NCI-H1092 treated with DMSO at 0.1 percent for 48 hours (cell line): Measurements from ENCODE around the gene HNRNPA0.
"Not testable (repeated sequence)": the region's sequence is repeated elsewhere in the genome, so short reads cannot be mapped to it uniquely, and the experiment has no call there.

Source experiments
- DNase-seq: peaks from one replicate; lab custom pipeline; 2025; lab: John Stamatoyannopoulos, UW

HNRNPA0 gene

DNA sequence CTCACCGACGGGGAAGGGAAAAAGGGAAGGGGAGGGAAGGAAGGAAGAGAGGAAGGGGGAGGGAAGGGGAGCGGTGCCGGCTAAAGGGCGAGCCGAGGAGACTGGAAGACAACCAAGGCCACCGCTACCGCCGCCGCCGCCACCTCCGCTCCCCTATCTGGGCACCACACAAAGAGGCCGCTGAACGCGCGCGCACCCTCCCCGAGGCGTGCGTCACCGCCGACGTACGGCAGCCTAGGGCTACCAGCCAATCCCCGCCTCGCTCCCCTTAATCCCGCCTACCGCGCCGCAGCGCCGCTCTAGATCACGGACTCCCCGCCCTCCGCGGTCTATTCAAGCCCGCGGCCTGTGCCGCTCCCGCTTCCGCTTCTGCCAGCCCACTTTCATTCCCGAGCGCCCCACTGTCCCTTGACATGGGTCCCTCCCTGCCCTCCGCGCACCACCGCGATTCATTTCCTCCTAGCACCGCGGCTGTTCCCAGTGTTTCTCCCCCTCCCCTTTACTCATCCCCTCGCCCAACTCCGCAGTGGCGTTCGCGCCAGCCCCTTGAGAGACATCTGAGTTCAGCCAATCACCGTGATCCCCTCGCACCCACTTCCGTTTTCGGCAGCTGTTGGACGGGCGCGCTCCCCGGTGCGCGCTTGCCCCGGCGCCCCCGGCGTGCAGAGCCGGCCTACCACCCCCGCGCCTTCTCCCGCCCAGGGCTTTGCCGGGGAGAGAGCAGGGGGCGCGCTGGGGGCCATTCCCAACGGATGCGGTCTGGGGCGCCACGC is at the start of gene HNRNPA0:
Gene HNRNPA0, minus strand, starts transcription at position 176 of the 773 bp plus-strand sequence. CDS start 297 bp downstream, outside the sequence.
- DNase-seq, result peak; percentile 96

GRCh38 chr5:137802282-137803210 is 48.4 kb upstream of the HNRNPA0 start:
- no peak for DNase-seq

GRCh38 chr5:137800700-137801411 is 46.7 kb upstream of the HNRNPA0 start:
- DNase-seq, result no peak

- no peak for DNase-seq
Observed at GRCh38 chr5:137796279-137796678, 42.1 kb upstream of the HNRNPA0 start.

GRCh38 chr5:137794863-137795262 is 40.7 kb upstream of the HNRNPA0 start:
- no peak for DNase-seq

GRCh38 chr5:137792303-137792702 is 38.1 kb upstream of the HNRNPA0 start:
- DNase-seq, result no peak

DNA sequence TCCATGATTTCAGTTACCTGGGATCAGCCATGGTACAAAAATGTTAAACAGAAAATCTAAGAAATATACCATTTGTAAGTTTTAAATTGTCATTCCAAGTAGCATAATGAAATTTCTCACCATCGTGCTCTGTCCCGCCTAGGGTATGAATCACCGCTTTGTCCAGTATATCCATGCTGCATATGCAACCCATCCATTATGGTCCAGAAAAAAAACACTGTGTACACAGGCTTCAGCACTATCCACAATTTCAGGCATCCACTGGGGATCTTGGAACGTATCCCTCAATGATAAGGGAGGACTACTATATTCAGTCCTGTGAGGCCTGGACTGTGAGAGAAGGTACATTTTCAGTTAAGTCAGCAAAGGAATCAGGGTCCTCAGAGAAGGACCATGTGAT is 37.6 kb upstream of the HNRNPA0 start:
- no peak for DNase-seq

- no peak for DNase-seq
Observed at GRCh38 chr5:137791387-137791786, 37.2 kb upstream of the HNRNPA0 start.

DNA sequence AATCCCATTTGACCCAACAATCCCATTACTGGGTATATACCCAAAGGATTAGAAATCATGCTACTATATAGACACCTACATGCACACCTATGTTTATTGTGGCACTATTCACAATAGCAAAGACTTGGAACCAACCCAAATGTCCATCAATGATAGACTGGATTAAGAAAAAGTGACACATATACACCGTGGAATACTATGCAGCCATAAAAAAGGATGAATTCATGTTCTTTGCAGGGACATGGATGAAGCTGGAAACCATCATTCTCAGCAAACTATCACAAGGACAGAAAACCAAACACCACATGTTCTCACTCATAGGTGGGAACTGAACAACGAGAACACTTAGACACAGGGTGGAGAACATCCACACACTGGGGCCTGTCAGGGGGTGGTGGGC is 34.4 kb upstream of the HNRNPA0 start:
- not testable (repeated sequence) for DNase-seq

GRCh38 chr5:137782984-137783536 is 28.9 kb upstream of the HNRNPA0 start:
- no peak for DNase-seq

DNA sequence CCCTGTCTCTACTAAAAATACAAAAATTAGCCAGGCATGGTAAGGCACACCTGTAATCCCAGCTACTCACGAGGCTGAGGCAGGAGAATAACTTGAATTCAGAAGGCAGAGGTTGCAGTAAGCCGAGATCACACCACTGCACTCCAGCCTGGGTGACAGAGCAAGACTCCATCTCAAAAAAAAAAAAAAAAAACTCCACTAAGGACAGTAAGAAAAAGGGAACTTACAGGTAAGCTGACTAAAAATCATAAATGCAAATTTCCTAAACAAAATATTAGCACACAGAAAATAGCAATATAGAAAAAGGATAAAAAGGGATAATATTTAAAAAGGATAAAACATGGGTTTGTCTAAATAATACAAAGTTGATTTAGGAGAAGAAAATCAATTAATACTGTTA is 27.9 kb upstream of the HNRNPA0 start:
- no peak for DNase-seq

GRCh38 chr5:137778772-137779564 is 24.8 kb upstream of the HNRNPA0 start:
- no peak for DNase-seq

DNA sequence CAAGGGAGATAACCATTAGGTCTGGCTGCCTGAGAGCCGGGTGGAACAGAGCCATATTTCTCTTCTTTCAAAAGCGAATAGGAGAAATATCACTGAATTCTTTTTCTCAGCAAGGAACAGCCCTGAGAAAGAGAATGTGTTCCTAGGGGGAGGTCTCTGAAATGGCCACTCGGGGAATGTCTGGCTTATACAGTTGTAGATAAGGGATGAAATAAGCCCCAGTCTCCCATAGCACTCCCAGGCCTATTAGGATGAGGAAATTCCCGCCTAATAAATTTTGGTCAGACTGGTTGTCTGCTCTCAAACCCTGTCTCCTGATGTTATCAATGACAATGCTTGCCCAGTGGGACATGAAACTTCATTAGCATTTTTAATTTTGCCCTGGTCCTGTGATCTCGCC is 13.8 kb upstream of the HNRNPA0 start:
- not testable (repeated sequence) for DNase-seq

DNA sequence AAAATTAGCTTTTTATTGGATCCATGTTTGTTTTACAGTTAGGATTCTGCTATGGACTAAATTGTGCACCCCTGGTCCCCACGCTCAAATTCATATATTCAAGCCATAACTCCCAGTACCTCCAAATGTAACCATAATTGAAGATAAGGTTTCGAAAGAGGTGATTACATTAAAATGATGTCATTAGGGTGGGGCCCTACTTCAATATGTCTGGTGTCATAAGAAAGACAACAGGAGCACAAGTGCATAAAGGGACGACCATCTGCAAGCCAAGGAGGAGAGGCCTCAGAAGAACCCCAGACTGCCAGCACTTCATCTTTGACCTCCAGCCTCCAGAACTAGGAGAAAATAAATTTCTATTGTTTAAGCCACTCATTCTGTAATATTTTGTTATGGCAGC is 7.4 kb upstream of the HNRNPA0 start:
- DNase-seq, result no peak

GRCh38 chr5:137760719-137761516 is 6.8 kb upstream of the HNRNPA0 start:
- no peak for DNase-seq

DNA sequence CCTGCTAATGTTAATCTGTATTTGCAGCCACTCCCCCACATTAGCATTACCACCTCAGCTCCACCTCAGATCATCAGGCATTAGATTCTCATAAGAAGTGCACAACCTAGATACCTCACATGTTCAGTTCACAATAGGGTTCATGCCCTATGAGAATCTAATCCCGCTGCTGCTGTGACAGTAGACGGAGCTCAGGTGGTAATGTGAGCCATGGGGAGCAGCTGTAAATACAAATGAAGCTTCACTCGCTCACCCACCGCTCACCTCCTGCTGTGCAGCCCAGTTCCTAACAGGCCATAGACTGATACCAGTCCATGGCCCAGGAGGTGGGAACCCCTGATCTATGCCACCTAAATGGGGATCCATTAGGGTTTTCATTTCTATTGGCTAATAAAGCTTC is 6.1 kb upstream of the HNRNPA0 start:
- no peak for DNase-seq

GRCh38 chr5:137758715-137759306 is 4.6 kb upstream of the HNRNPA0 start:
- no peak for DNase-seq

- DNase-seq, result no peak
Observed at GRCh38 chr5:137758121-137758520, 4.0 kb upstream of the HNRNPA0 start.

- no peak for DNase-seq
Observed at GRCh38 chr5:137757634-137758033, 3.5 kb upstream of the HNRNPA0 start.
